GM12872 (cell line): ENCODE data around the gene SALL3.

Source experiments
- TF ChIP-seq, protein P1 (sequence below): IDR thresholded peaks from 3 replicates; pipeline ENCODE4 v1.5.1; 2011; ENCODE audit warnings: low read depth, mild to moderate bottlenecking, low read length, moderate library complexity; ENCODE audit not compliant: insufficient read depth

Gene SALL3

DNA sequence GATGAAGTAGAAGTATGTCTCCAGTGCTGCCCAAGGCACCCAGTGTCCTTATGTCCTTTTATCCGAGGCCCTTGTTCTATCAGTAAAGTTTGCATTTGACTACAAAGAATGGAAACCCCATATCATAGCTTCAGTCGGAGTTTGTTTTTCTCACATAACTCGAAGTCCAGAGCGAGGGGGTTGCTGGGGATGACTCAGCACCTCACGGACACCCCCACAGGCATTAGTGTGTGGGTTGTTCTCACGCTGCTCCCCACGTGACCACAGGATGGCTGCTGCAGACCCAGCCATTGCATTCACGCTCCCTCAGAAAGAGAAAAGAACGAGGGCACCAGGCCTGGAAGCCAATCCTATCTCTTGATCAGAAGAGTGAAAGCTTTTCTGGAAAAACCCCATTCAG is 27.8 kb downstream of the SALL3 start:
- TF ChIP-seq, protein P1, sequence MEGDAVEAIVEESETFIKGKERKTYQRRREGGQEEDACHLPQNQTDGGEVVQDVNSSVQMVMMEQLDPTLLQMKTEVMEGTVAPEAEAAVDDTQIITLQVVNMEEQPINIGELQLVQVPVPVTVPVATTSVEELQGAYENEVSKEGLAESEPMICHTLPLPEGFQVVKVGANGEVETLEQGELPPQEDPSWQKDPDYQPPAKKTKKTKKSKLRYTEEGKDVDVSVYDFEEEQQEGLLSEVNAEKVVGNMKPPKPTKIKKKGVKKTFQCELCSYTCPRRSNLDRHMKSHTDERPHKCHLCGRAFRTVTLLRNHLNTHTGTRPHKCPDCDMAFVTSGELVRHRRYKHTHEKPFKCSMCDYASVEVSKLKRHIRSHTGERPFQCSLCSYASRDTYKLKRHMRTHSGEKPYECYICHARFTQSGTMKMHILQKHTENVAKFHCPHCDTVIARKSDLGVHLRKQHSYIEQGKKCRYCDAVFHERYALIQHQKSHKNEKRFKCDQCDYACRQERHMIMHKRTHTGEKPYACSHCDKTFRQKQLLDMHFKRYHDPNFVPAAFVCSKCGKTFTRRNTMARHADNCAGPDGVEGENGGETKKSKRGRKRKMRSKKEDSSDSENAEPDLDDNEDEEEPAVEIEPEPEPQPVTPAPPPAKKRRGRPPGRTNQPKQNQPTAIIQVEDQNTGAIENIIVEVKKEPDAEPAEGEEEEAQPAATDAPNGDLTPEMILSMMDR, result no peak

DNA sequence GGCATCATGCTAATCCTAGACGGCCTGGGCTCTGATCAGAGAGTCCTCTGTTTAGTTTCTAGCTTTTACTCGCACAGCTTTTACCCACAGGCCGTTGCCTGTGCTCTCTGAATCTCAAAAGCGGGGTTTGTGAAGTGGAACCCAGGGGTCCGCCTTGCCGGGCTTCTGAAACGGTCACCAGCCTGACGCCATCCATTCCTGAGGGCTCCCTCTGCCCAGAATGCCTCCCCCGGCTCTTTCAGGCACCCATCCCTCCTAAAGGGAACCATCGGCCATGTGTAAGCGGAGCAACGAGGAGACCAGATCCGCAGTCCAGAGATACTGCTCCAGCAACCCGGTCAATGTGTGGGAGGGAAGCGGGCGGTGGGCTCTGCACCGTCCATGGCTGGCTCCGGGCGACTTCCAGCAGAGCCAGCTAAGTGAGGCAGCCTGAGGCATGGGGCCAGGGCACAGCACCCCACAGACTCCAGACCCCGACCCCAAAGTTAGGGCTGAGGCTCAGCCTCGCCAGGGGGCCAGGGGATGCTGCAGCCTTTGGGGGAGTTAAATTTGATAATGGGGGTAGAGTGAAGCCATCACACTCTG is 28.8 kb downstream of the SALL3 start:
- TF ChIP-seq, protein P1, result no peak

DNA sequence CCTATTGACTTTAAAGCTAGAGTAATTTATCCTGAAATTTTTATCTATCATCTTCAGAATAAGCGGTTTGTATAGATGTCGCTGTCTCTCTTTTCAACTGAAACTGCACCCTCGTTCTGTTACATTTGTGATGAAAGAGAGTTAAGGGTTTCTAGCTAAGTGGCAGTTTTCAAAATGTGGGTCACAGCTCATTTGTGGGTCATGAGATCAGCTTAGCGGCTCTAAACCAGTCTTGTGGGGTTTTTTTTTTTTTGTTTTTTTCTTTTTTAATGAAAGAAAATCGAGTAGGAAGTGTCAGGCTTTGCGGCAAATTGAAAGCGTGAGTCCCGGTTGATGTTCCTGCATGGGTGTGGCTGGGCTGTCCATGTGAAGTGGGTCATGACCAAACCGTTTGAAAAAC is 31.2 kb downstream of the SALL3 start:
- TF ChIP-seq, protein P1, result no peak

DNA sequence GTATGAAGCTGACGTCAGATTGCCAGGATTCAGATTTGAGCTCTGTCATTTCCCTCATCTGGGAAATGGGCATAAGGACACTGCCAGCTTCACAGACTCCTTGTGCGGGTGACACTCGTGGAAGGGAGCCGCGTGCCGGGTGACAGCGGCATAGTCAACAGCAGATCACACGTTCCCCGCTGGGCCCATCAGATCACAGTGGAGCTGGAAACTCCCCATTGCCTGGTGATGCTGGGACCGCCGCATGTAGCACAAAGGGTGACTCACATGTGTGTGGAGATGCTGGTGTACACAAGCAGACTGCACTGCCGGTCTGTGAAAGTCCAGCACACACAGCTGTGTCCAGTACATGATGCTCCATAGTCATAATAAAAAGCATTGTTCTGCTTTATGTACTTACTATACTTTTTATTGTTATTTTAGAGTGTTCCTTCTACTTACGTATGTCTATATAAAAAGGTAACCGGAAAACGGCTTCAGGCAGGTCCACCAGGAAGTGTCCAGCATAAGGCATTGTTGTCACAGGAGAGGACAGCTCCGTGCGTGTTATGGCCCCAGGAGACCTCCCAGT is 31.8 kb downstream of the SALL3 start:
- TF ChIP-seq, protein P1, result no peak

DNA sequence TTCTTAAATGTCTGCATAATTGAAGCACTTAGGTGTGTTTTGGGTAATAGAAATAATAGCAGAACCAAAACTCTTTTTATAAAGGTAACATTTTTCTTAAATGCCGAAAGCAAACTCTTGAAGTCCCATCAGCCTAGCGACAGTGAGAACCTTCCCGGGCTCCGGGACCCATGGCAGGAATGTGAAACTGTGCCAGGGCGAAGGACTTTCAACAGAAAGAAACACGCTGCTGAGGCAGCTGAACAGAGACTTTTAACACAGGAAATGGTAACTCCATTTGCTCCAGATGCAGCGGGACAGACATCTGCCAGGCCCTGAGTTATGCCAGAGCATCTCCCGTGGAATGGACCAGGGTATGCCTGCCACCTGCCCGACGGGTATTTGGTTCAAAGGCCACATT is 34.3 kb downstream of the SALL3 start:
- TF ChIP-seq, protein P1, result no peak

DNA sequence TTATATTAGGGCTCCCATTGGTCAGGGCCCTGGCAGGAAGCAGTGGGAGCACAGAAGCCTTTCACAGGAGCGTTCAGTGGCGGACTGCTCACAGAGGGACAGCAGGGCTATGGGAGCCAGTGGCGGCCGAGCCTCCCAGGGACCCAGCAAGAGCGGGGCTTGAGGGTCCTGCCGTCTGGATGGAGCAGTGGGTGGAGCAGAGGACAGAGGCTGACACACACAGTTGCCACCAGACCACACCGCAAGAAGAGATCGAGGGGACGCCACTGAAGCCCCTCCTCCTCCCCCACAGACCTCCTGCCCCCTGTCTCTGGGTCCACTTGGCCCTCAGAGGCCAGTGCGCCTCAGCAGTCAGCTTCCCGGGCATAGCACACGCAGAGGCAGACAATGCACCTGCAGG is 39.3 kb downstream of the SALL3 start:
- TF ChIP-seq, protein P1, result no peak

DNA sequence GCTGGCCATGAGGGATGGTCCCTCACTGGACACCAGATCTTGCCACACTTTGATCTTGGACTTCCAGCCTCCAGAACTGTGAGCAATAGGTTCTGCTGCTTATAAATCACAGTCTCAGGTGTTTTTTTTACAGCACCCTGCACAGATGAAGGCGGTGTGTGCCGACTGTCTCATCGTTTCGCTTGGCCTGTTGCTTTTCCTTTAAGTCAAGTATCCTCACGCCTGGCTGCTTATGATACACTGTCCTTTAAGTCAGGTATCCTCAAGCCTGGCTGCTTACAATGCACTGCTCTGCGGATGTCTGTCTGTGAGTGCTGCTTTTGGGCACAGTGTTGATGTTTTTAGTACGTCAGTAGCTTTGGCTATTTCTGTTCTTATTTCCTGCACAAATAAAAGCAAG is 40.3 kb downstream of the SALL3 start:
- TF ChIP-seq, protein P1, result no peak

DNA sequence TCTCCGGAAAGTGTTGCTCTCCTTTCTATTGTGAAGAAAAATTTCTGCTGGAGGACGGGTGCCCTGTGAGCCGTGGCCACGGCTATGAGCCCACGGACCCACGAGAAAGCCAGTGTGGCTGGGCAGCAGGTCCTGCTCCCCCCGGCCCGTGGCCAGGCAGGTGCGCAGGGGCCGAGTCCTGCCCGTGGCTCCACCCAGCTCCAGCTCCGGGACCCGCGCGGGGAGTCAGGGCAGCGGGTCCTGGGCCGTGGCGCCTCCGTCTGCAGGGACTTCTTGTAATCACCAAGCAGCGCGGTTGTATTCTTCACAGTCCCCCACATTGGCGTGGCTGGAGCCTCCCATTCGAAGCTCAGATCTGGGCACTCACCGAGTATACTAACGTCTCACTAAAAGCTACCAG is 43.0 kb downstream of the SALL3 start:
- TF ChIP-seq, protein P1, result no peak
